Mucosa of stomach (tissue), 1 donor: ENCODE measurements around the gene XXYLT1.

Experiments used
- H3K27me3 ChIP-seq: one replicate; pipeline ENCODE4 v1.7.0; 2013; ENCODE audit warnings: mild to moderate bottlenecking, low read length; ENCODE audit not compliant: control insufficient read depth, insufficient read depth
- H3K36me3 ChIP-seq: one replicate; pipeline ENCODE4 v1.7.0; 2013; ENCODE audit warnings: low read length; ENCODE audit not compliant: control insufficient read depth, insufficient read depth
- H3K4me1 ChIP-seq: one replicate; pipeline ENCODE4 v1.7.0; 2013; ENCODE audit warnings: mild to moderate bottlenecking, low read length; ENCODE audit not compliant: control insufficient read depth, insufficient read depth
- H3K4me3 ChIP-seq: one replicate; pipeline ENCODE4 v1.7.0; 2013; ENCODE audit warnings: low read length
- H3K9ac ChIP-seq: one replicate; pipeline ENCODE4 v1.7.0; 2013; ENCODE audit warnings: mild to moderate bottlenecking, low read length, moderate library complexity
- H3K9me3 ChIP-seq: one replicate; pipeline ENCODE4 v1.7.0; 2013; ENCODE audit warnings: mild to moderate bottlenecking, low read length, moderate library complexity; ENCODE audit not compliant: control insufficient read depth
- donor health status: Pancreatic carcinoma.

Gene XXYLT1

DNA sequence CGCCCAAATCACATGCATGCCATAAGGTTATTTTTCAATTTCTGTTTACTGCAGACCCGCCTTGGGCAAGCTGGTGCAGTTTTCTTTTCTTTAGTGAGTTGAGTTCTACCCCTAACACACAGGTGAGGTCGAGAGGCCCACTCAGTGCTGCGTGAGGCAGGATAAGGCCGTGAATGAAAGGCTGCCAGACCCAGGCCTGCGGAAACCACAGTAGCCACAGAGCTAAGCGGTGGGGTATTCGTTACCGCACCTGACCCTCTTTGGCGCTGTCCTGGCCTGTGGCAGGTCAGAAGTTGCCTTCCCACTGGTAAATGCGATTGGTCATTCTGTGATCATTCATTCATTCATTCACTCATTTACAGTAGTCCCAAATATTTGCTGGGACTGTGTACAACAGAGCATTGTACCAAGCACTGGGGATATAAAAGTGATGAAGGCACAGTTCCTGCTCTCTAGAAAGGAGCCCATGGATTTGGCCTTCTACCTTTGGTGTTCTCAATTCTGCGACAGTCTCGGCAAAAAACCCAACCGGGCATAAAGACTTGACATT is 144.8 kb downstream of the XXYLT1 start:
- no peaks in the 10 kb centered on the region for H3K36me3 ChIP-seq
- H3K27me3 ChIP-seq: no peaks in the 10 kb centered on the region
- H3K9me3 ChIP-seq: no peaks in the 10 kb centered on the region
- peaks cover 13% of the 10 kb centered on the region for H3K4me1 ChIP-seq
- no peak overlapping the region for H3K4me3 ChIP-seq
- H3K9ac ChIP-seq: no peak overlapping the region

GRCh38 chr3:195125646-195126045 is 145.3 kb downstream of the XXYLT1 start:
- Histone ChIP-seq H3K9me3 (no peaks in the 10 kb centered on the region), H3K36me3 (no peaks in the 10 kb centered on the region), H3K4me1 (peaks cover 13% of the 10 kb centered on the region), H3K9ac (no peak overlapping the region), H3K27me3 (no peaks in the 10 kb centered on the region), H3K4me3 (no peak overlapping the region)

DNA sequence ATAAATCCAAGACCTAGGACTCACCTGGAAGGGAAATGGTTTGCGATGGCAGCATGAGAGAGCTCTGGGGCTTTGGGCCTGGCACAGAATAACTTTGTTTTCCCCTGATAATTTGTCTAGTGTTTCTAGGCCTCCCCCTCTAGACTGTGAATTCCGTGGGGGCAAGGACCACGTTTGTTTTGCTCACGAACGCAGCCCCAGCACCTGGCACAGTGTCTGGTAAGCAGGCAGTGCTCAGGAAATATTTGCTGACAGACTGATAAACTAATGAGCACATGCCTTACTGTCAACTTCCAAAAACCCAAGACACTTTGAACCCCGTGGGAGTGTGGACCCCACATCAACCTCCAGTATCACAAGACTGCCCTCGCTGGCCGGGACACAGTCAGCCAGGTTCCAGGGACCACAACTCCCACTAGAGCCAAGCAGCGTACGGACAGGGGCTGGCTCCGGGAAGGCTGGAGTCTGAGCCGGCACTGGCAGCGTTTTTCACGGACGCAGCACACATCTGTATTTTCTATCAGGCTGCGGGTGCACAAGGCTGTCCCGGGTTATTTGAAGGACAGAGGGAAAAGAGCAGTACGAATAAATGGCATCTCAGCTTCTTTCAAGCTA is 146.5 kb downstream of the XXYLT1 start:
- Histone ChIP-seq H3K4me3 (no peak overlapping the region), H3K36me3 (no peaks in the 10 kb centered on the region), H3K4me1 (peaks cover 13% of the 10 kb centered on the region), H3K27me3 (no peaks in the 10 kb centered on the region), H3K9me3 (no peaks in the 10 kb centered on the region), H3K9ac (no peak overlapping the region)

DNA sequence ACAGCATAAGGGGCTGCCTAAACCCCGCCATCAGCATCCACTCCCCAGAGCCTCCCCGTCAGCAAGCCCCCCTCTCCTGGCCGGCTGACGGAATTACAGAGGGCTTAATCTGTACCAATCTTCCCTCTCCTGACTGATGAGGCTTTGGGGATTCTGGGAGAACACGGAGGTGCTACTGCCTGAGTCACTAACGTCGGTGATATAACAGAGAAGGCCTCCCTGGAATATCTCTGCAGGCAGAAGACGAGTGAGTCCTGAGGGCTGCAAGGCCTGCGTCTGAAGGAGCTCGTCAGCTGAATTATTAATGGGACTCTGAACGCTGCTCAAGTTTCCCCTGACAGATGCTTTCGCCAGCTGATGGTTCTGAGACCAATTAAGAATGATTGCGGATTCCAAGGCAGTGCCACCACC is 147.7 kb downstream of the XXYLT1 start:
- H3K9ac ChIP-seq: no peak overlapping the region
- H3K9me3 ChIP-seq: no peaks in the 10 kb centered on the region
- no peaks in the 10 kb centered on the region for H3K36me3 ChIP-seq
- H3K27me3 ChIP-seq: no peaks in the 10 kb centered on the region
- peaks cover 16% of the 10 kb centered on the region for H3K4me1 ChIP-seq
- no peak overlapping the region for H3K4me3 ChIP-seq

DNA sequence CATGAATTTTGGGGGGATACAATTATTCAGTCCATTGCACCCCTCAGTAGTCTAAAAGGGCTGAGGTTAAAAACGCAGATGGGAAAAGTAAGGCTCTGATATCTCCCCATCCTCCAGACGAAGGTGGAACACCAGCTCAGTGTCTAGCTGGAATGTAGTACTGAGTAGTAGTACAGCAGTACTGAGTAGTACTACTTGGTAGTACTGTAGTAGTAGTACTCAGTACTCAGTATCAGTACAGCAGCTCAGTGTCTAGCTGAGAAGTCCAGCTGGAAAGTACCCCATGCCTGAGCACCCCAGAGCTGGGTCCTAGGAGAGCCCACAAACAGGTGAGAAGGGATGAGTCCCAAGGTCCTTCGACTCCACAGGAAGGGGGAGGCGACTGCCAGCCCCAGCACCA is 148.7 kb downstream of the XXYLT1 start:
- H3K9me3 ChIP-seq: no peaks in the 10 kb centered on the region
- H3K27me3 ChIP-seq: no peaks in the 10 kb centered on the region
- H3K36me3 ChIP-seq: no peaks in the 10 kb centered on the region
- no peak overlapping the region for H3K9ac ChIP-seq
- H3K4me3 ChIP-seq: no peak overlapping the region
- H3K4me1 ChIP-seq: peaks cover 17% of the 10 kb centered on the region

DNA sequence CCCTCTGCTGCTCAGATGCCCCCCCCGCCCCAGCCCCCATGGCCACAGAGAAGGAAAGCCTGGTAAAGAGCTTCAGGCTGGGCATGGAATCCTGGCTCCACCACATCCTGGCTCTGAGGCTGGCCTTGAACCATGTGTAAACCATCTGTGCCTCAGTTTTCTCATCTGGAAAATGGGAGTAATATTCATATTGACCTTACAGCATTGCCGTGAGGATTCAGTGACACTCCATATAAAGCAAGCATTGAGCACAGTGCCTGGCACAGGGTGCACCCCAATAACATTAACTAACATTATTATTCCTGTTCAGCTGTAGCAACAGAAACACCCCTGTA is 150.7 kb downstream of the XXYLT1 start:
- peaks cover 13% of the 10 kb centered on the region for H3K4me1 ChIP-seq
- no peaks in the 10 kb centered on the region for H3K36me3 ChIP-seq
- H3K4me3 ChIP-seq: no peak overlapping the region
- H3K9ac ChIP-seq: no peak overlapping the region
- no peaks in the 10 kb centered on the region for H3K27me3 ChIP-seq
- H3K9me3 ChIP-seq: no peaks in the 10 kb centered on the region

DNA sequence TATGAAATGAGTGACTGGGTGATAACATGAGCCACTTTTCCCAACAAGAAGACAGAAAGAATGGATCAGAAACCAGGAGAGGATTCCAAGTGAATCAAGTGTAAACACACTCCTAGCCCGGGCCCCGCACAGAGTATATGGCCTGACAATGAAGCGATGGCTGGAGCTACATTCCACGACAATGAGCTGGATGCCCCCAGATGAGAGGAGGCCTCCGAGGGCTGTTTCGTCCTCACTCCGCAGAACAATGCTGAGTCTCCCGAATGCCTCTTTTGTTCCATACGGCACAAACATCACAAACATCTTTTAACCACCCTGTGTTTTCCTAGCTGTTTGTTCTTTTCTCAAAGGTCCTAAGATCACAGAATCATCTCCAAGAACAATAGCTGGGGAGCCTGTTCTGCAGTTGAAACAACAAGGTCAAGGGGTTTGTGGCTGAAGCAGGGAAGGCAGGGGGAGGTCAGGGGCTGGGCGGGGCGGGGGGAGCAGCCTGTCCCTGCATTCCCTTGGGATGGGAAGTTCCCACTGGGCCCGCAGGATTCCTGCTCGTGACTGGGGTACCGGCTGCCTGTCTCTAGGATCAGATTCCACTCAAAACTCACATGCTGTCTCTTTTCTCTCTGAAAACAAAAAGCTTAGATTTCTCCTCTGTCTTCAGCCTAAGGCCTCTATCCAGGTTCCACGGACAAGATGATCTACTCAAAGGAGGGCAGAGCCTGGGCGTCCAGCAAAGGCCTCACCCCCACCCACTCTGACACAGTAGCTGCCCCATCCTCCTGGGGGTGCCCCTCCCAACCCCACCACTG is 151.3 kb downstream of the XXYLT1 start:
- H3K4me3 ChIP-seq: no peak overlapping the region
- H3K4me1 ChIP-seq: peaks cover 13% of the 10 kb centered on the region
- no peaks in the 10 kb centered on the region for H3K36me3 ChIP-seq
- H3K27me3 ChIP-seq: no peaks in the 10 kb centered on the region
- no peak overlapping the region for H3K9ac ChIP-seq
- H3K9me3 ChIP-seq: no peaks in the 10 kb centered on the region

DNA sequence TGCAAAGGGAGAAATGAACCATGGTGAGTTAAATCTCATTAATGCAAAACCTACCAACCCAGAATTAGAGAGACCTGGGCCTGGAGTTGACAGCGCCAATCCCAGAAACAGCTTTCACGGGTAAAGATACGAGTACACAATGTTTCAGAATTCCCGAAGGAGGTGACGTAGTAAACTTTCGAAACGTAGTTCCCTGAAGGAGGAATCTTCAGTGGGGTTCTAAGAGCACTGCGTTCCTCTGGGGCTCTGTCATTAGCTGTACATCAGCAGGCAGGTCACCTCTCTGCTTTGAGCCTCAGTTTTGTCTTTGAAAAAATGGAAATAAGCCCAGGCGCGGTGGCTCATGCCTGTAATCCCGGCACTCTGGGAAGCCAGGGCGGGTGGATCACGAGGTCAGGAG is 152.3 kb downstream of the XXYLT1 start:
- Histone ChIP-seq H3K4me1 (peaks cover 13% of the 10 kb centered on the region), H3K9me3 (no peaks in the 10 kb centered on the region), H3K36me3 (no peaks in the 10 kb centered on the region), H3K4me3 (no peak overlapping the region), H3K9ac (no peak overlapping the region), H3K27me3 (no peaks in the 10 kb centered on the region)

GRCh38 chr3:195117978-195118581 is 152.9 kb downstream of the XXYLT1 start:
- Histone ChIP-seq H3K9ac (no peak overlapping the region), H3K36me3 (no peaks in the 10 kb centered on the region), H3K4me1 (peaks cover 13% of the 10 kb centered on the region), H3K9me3 (no peaks in the 10 kb centered on the region), H3K27me3 (no peaks in the 10 kb centered on the region), H3K4me3 (no peak overlapping the region)

- Histone ChIP-seq H3K27me3 (no peaks in the 10 kb centered on the region), H3K36me3 (no peaks in the 10 kb centered on the region), H3K9ac (no peak overlapping the region), H3K9me3 (no peaks in the 10 kb centered on the region), H3K4me1 (peaks cover 13% of the 10 kb centered on the region), H3K4me3 (no peak overlapping the region)
Measured at GRCh38 chr3:195116407-195117185, 154.4 kb downstream of the XXYLT1 start.

GRCh38 chr3:195115600-195116406 is 155.2 kb downstream of the XXYLT1 start:
- Histone ChIP-seq H3K9ac (no peak overlapping the region), H3K4me1 (peaks cover 13% of the 10 kb centered on the region), H3K9me3 (no peaks in the 10 kb centered on the region), H3K27me3 (no peaks in the 10 kb centered on the region), H3K4me3 (no peak overlapping the region), H3K36me3 (no peaks in the 10 kb centered on the region)
